NB4 (cell line): Measurements from ENCODE around the gene ZNF764.

Experiments used
- DNase-seq: peaks from one replicate; pipeline ENCODE4 v3.0.0; 2010; ENCODE audit warnings: low read depth
- H3K4me3 ChIP-seq: one replicate; pipeline ENCODE4 v1.5.1; 2011; ENCODE audit warnings: mild to moderate bottlenecking, low read depth, low read length, moderate library complexity
- CTCF ChIP-seq: IDR thresholded peaks from one replicate; pipeline ENCODE4 v1.5.1; 2012; ENCODE audit warnings: low read depth, low read length
- MAX ChIP-seq: IDR thresholded peaks from 2 replicates; pipeline ENCODE4 v1.6.1; 2011; ENCODE audit warnings: low read depth, low read length
- MYC ChIP-seq: IDR thresholded peaks from 2 replicates; pipeline ENCODE4 v1.6.1; 2011; ENCODE audit warnings: low read depth, low read length
- POLR2A ChIP-seq: IDR thresholded peaks from 2 replicates; pipeline ENCODE4 v1.6.1; 2011; ENCODE audit warnings: mild to moderate bottlenecking; ENCODE audit not compliant: insufficient read length; ENCODE audit errors: extremely low read depth

Gene ZNF764

DNA sequence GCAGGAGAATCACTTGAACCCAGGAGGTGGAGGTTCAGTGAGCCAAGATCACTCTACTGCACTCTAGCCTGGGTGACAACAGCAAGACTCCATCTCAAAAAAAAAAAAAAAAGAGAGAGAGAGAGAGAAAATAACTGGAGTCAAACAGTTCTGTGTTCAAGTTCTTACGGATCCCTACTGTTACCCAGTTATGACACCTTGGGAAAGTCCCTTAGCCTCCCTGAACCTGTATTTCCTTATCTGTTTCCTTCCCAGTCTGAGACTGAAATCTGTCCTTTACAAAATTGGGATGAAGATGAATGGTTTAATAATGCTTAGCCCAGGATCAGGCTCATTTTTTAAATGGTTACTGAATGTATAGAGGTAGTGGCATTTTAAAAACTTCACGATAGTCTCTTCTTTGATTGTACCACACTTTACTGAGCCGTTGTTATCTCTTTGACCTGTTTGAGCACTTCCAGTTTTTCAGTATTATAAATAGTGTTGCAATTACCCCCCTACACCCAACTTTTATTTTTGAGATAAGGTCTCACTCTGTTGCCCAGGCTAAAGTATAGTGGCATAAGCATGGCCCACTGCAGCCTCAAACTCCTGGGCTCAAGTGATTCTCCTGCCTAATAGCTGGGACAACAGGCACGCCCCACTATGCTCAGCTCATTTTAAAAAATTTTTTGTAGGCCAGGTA, 49.0 kb downstream of the ZNF764 start:
- DNase-seq, result no peak
- TF ChIP-seq CTCF (no peak), MYC (no peak), MAX (no peak), POLR2A (no peak)
- no peak overlapping the region for H3K4me3 ChIP-seq
